PC-3 (cell line): ENCODE measurements around the gene TECRL.

Source experiments
- CTCF ChIP-seq: fragments of 300-600 bp; sonication (generic); conservative IDR thresholded peaks from 2 replicates; pipeline ENCODE4 v1.5.1; 2017; ENCODE audit warnings: antibody characterized with exemption, low read depth, mild to moderate bottlenecking, low read length
- EZH2 ChIP-seq: fragments of 300-600 bp; sonication (generic); IDR thresholded peaks from one replicate; pipeline ENCODE4 v1.6.1; 2017; ENCODE audit warnings: antibody characterized with exemption, mild to moderate bottlenecking, low read length; ENCODE audit not compliant: unreplicated experiment
- EZH2phosphoT487 ChIP-seq: fragments of 300-600 bp; sonication (generic); IDR thresholded peaks from 2 replicates; pipeline ENCODE4 v1.6.1; 2018; ENCODE audit warnings: mild to moderate bottlenecking, antibody characterized with exemption, low read length, borderline replicate concordance

GRCh38 chr4:64368741-64369140, 40.5 kb downstream of the TECRL start:
- TF ChIP-seq EZH2 (no peak), CTCF (no peak), EZH2phosphoT487 (no peak)
